T1000 (cell line): Measurements from ENCODE around the gene CBL.
"Not testable (repeated sequence)": the region's sequence is repeated elsewhere in the genome, so short reads cannot be mapped to it uniquely, and the experiment has no call there.

Experiments
- DNase-seq: peaks from one replicate; lab custom pipeline; 2025; ENCODE audit warnings: mixed read lengths; lab: John Stamatoyannopoulos, UW

CBL gene

GRCh38 chr11:119205574-119206510, at the start of gene CBL:
Gene CBL, plus strand, starts transcription at chr11:119206339. Its CDS starts 79 bp downstream, at chr11:119206418.
- DNase-seq: peak; percentile 83

GRCh38 chr11:119156496-119156895, 49.6 kb upstream of the CBL start:
- DNase-seq: no peak

DNA sequence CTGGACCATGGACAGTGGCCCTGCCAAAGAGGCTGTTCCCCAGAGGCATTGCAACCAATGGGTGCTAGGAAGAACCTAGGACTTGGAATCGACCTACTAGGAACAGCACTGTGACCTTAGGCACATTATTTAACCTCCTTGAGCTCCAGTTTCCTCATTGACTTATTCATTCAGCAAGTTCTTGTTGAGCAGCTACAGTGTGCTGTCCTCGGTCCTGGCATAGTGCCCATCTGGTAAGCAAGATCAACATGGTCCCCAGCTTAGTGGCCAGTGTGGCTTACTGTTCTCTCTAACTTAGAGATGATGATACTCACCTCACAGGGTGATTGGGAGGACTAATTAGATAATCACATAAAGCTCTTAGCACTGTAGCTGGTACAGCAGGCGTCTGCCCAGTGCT, 49.1 kb upstream of the CBL start:
- no peak for DNase-seq

DNA sequence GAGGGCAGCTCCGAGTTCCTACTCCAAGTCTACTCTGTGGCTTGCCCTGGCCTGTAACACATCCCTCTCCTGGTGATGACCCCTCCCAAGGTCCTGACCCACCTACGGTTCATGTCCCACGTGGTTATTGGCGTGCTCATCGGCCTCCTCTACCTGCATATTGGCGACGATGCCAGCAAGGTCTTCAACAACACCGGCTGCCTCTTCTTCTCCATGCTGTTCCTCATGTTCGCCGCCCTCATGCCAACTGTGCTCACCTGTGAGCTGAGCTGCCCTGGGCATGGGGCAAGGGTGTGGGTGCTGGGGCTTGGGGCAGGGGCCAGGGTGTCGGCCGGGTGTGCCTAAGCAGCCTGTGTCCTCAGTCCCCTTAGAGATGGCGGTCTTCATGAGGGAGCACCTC, 47.7 kb upstream of the CBL start:
- no peak for DNase-seq

DNA sequence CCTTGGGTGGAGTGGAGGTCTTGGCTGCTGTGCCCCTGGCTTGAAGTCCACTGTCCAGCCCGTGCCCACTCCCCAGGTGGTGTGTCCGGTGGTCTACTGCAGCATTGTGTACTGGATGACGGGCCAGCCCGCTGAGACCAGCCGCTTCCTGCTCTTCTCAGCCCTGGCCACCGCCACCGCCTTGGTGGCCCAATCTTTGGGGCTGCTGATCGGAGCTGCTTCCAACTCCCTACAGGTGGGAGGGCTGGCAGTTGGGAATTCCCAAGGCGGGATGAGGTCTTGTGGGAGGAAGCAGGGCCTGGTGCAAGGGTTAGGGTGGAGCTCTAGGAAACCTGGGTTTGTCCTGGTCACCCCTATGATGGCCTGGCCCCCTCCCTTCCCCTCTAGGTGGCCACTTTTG, 46.0 kb upstream of the CBL start:
- no peak for DNase-seq

DNA sequence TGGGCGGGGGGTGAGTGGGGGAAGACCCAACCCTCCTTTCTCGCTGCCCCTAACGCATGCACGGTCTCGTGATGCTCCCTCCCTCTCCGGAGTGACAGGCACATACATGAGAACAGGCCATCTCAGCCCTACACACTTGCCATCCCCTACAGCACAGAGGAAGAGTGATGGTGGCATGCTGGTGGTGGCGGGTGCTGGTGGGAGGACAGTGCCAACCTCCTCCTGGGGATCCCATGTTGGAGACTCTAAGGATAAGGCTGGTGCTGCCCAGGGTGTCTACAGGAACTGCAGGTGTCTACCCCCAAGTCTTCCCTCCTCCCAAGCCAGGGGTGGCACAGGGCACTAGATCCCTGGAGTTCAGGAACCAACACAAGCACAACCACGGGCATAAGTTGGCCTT, 44.3 kb upstream of the CBL start:
- no peak for DNase-seq

DNA sequence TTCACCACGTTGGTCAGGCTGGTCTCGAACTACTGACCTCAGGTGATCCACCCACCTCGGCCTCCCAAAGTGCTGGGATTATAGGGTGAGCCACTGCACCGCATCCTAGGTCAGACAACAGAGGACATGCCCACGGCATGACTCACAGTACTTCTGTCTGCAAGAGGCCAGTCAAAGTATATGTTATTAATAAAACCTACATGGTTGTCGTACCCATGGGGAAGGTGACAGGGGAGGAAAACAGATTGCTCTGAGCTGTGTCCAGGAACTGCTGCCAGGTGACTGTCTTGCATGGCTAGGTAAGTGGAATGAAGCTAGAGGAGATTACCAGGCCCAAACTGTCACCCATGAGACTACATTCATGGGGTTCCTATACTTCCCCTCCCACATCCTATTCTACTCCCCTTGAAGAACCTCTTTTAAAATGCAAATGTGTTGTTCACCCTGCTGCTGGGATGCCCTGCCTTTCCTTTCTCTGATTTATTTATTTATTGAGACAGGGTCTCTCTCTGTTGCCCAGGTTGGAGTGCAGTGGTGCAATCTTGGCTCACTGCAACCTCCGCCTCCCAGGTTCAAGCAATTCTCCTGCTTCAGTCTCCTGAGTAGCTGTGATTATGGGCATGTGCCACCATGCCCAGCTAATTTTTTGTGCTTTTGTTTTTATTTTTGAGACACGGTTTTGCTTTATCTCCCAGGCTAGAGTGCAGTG, 39.6 kb upstream of the CBL start:
- DNase-seq: no peak

GRCh38 chr11:119167077-119167458, 39.1 kb upstream of the CBL start:
- not testable (repeated sequence) for DNase-seq

DNA sequence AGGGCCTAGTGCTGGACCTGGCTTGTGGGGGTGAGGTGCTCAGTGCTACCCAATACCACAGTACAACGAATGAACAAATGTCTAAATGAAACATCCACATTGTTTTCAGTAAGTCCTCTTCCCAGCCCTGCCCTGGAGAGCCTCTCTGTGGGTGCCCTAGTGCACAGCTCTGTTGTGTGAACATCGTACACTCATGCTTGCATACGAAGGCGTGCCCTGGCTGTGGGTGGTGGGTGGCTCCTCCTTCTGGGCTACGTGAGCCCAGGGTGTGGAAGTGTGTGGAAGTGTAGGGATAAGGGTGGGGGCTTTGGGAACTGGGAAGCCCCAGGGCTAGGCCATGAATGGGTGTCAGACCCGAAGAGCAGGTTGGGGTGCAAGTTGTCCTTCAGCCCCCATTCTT, 38.2 kb upstream of the CBL start:
- DNase-seq: no peak

- peak; percentile 60 for DNase-seq
These were observed 37.5 kb upstream of the CBL start, which contains the start of gene NLRX1 for GRCh38 chr11:119168471-119169281. Gene NLRX1, plus strand, starts transcription at chr11:119168725. Its CDS starts 2,679 bp downstream, at chr11:119171404.

DNA sequence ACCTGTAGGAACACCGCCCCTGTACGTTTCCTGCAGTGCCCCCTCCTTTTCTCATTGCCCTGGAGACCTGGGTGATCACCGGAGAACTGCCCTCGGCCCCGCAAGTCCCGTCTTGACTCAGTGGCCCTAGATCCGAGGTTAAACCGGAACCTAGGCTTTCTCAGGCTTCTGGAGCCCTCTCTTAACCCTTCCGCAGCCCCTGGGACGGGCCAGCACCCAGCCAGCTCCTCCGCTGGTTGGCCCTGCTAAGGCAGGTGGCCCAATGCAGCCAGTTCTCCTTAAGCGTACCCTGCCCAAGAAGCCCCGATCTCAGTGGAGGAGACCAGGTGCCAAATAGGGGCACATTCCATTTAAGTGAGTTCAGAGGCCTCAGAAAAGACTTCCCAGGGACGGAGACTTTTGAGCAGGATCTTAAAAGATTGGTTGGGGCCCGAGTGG, 36.8 kb upstream of the CBL start:
- DNase-seq: no peak

DNA sequence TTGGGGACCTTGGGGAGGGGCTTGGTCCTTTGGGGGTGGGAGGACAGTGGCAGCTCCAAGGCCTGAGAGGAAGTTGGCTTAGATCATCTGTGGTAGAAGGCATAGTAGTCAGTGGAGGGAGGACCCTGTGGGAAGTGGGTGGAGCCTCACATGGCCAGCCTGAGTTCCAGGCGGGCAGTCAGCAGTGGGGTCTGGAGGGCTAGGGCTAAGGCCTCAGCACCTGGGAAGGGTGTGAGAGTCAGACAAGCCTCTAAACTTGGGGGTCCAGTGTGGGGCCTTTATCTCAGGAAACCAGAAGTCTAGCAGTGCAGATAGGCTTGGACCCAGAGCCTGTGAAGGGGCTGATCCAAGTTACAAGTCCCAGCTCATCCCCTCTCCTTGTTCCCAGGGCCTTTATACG, 33.6 kb upstream of the CBL start:
- DNase-seq: no peak

- DNase-seq: no peak
These were observed 32.7 kb upstream of the CBL start for GRCh38 chr11:119173453-119173852.

DNA sequence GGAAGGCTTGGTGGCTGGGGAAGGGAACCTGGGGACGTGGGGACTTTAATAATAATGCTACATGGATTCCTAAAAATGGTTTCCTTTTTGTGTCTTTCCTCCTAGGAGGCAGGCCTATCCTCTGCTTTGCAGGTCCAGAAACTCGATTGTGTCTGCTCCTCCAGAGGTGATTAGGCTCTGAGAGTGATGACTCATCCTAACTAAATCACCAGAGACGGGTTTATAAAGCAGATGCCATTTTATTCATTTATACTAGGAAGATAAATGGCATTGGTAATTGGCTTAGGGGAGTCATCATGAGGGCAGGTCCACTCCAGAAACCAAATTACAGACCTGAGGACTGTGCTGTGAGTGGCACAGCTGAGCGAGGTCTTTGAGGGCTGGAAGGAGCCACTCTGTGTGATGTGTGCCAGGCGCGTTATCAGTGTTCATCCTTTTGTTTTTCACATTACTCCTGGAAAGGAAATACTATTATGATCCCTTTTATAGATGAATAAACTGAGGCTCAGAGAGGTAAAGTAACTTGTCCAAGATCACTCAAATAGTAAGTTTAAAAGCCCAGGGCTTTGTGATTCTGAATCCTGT, 30.6 kb upstream of the CBL start:
- no peak for DNase-seq

DNA sequence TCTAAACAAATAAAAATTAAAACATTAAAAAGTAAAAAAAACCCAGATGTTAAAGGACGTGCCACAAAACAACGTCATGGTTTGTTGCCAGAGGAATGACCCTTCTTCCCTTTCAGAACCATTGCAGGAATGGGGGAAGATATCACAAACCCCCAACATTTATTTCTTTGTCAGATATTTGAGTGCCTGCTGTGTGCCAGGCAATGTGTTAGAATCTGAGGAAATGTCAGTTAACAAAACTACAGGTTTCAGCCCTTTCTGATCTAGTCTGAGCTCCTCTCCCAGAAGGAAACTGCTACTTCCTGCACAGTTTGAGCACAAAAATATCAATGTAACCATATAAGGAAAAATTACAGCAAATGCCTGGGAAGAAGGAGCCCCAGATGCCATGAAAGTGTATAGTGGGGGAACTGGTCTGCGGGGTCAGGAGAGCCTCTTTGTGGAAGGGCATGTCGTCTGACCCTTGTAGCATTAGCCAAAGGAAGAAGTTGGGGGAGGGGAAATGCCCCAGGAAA, 27.9 kb upstream of the CBL start:
- DNase-seq: no peak

DNA sequence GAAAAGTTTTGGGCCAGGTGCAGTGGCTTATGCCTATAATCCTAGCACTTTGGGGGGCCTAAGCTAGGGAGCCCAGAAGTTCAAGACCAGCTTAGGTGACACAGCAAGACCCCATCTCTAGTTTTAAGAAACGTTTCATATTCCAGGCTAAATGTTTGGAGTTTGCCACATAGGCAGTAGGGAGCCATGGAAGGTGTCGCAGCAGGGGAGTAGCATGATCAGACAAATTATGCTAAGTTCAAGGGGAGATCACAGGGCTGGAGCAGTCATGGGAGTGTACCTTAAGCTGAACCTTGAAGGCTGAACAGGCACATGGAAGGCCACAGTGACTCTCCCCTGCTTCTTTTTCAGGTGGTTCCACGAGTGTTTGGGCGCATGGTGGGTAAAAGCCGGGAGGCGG, 26.8 kb upstream of the CBL start:
- no peak for DNase-seq

- DNase-seq: no peak
These were observed 26.2 kb upstream of the CBL start for GRCh38 chr11:119179983-119180382.

DNA sequence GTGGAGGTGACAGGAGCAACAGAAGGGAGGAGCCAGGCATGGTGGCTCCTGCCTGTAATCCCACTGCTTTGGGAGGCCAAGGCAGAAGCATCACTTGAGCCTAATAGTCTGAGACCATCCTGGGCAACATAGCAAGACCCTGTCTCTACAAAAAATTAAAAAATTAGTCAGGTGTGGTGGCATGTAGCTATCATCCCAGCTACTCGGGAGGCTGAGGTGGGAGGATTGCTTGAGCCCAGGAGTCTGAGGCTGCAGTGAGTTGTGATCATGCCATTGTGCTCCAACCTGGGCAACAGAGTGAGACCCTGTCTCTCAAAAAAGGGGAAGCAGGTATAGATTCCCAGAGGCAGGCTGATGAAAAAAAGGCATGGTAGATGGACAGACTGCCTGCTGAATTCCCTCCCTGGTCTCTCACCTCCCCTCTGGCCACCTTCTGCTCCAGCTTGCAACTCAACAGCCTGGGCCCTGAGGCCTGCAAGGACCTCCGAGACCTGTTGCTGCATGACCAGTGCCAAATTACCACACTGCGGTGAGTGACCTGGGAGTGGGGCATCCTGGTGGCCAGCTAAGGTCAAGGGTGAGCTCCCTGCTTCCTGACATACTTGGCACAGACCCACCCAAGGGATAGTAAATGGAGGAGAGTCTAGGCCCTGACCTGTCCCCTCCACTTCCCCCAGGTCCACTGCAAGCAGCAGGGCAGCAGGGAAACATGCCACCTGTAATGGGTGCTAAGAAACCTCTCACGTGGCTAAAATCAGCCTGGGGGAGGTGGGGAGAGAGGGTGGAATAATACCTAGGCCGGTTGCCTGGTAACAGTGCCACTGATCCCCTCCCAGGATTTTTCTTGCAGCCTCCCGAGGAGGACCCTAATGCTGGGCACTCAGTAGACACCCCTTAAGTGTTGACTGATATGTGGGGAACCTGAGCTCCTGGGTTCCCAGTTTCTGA, 25.1 kb upstream of the CBL start:
- no peak for DNase-seq

GRCh38 chr11:119181677-119182412, 24.3 kb upstream of the CBL start:
- DNase-seq: no peak

DNA sequence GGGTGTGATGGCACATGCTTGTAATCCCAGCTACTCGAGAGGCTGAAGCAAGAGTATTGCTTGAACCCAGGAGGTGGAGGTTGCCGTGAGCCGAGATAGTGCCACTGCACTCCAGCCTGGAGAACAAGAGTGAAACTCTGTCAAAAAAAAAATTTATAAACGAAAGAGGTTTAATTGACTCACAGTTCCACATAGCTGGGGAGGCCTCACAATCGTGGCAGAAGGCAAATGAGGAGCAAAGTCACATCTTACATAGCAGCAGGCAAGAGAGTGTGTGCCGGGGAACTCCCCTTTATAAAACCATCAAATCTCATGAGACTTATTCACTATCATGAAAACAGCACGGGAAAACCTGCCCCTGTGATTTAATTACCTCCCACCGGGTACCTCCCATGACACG, 21.7 kb upstream of the CBL start:
- not testable (repeated sequence) for DNase-seq
